ENCODE measurements around the gene GNA14.

DNA sequence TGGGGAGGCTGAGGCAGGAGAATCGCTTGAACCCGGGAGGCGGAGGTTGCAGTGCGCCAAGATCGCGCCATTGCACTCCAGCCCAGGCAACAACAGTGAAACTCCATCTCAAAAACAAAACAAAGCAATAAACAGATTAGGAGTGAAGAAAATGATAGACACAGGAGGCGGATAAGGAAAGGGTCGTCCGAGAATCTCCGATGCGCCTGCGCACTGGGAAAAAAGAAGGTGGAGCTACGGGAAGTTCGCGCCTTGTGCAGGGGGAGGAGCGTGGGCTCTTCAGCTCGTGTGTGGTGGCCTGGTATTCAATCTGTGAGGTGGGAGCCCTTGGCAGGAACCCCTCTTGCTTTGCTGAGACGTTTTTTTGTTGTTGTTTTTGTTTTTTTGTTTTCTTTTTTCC is 47.3 kb downstream of the GNA14 start:
- TF ChIP-seq, protein P1, sequence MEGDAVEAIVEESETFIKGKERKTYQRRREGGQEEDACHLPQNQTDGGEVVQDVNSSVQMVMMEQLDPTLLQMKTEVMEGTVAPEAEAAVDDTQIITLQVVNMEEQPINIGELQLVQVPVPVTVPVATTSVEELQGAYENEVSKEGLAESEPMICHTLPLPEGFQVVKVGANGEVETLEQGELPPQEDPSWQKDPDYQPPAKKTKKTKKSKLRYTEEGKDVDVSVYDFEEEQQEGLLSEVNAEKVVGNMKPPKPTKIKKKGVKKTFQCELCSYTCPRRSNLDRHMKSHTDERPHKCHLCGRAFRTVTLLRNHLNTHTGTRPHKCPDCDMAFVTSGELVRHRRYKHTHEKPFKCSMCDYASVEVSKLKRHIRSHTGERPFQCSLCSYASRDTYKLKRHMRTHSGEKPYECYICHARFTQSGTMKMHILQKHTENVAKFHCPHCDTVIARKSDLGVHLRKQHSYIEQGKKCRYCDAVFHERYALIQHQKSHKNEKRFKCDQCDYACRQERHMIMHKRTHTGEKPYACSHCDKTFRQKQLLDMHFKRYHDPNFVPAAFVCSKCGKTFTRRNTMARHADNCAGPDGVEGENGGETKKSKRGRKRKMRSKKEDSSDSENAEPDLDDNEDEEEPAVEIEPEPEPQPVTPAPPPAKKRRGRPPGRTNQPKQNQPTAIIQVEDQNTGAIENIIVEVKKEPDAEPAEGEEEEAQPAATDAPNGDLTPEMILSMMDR (IDR thresholded peaks at IDR 0.05; ENCODE audit: poor library complexity, severe bottlenecking): no peak
- TF ChIP-seq EZH2 (IDR thresholded peaks at IDR 0.05; ENCODE audit: borderline replicate concordance, insufficient read depth, low read length, poor library complexity, severe bottlenecking) (no peak), POLR2AphosphoS5 (IDR thresholded peaks at IDR 0.05) (no peak), RAD21 (conservative IDR thresholded peaks at IDR 0.05) (no peak)
